ENCODE results near the gene ADAMTS13.

Gene ADAMTS13

DNA sequence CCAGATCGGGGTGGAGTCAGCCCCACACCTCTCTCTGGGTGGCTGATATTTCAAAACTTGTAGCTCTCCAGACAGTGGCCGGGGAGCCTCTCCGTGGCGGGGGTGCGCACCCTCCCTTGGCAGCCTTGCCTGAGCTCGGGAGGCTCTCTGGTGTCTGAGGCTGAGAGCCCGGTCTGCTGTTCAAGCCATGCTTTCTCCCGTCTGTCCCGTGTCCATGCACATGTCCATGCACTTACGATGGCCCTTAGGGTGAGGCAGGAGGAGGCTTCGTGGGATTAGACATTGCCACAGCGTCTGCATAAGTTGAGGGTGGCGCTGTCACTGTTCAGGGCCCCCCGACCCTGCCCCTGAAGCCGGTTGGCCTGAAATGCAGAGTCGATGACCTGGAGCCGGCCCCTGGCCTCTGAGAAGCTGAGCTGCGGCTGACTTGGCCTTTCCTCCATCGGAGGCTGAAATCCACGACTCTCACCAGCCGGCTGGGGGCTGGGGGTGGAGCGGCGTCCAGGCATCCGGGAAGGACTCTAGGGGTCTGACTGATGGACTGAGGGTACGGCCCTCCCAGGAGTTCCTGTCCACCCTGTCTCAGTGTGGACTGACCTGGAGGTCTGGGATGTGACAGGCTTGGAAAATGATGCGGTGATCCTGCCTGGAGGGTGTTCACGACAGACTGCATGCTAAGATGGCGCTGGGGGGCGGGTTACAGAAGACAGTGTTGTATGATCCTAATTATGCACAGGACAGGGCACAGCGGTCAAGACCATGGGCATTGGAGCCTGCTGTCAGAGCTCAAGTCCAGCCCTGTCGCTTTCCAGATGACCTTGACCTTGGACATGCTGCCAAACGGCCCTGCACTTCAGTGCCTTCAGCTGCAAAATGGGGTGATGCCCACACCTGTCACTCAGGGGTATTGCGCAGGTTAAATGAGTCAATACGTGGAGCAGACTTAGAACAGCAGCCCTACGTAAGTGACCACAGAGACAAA lies 75.0 kb downstream of the ADAMTS13 start:
- DNase-seq (ENCODE audit: low read depth in 2 of 2) = no peak
- TF ChIP-seq, protein P1, sequence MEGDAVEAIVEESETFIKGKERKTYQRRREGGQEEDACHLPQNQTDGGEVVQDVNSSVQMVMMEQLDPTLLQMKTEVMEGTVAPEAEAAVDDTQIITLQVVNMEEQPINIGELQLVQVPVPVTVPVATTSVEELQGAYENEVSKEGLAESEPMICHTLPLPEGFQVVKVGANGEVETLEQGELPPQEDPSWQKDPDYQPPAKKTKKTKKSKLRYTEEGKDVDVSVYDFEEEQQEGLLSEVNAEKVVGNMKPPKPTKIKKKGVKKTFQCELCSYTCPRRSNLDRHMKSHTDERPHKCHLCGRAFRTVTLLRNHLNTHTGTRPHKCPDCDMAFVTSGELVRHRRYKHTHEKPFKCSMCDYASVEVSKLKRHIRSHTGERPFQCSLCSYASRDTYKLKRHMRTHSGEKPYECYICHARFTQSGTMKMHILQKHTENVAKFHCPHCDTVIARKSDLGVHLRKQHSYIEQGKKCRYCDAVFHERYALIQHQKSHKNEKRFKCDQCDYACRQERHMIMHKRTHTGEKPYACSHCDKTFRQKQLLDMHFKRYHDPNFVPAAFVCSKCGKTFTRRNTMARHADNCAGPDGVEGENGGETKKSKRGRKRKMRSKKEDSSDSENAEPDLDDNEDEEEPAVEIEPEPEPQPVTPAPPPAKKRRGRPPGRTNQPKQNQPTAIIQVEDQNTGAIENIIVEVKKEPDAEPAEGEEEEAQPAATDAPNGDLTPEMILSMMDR (IDR thresholded peaks at IDR 0.05; ENCODE audit: low read depth, low read length) = no peak
- no peak overlapping the region for H3K4me3 ChIP-seq (replicated peaks in 1 of 2; ENCODE audit: low read depth in 2 of 2, low read length in 2 of 2)

DNA sequence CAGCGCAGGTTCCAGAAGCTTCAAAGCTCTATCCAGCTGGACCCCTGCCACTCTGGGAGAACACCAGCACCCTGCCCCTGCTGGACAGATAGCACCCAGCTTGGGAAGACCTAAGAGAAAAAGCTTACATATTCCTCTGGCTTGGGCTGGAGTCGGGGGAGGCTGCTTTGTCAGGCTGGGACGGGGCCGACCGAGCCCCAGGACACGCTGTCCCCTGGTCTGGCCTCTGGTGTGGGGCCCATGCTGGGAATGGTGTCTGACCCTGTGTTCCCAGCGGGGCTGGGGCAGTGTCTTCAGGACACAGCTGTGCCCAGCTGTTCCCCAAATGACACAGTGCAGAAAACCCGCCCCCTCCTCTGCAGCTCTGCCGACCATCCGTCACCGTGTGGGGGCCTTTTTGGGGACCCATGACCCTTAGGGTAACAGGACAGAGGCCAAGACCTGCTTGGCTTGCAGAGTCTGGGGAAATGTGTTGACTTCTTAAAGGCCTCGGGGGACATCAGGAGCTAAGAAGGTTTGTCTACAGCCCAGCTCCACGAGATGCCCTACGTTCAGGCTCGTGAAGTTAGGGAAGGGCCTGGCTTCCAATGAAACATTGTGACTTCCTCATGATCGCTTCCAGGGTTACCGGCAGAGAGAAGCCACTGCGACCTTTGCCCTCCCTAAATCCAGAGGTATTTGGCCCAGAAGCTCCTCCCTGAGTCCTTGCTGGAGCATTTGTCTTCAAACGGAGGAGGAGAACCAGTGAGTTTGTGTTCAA lies 77.1 kb downstream of the ADAMTS13 start:
- H3K4me3 ChIP-seq (replicated peaks in 1 of 2; ENCODE audit: low read depth in 2 of 2, low read length in 2 of 2) = no peak overlapping the region
- TF ChIP-seq, protein P1 (IDR thresholded peaks at IDR 0.05; ENCODE audit: low read depth, low read length) = no peak
- no peak for DNase-seq (ENCODE audit: low read depth in 2 of 2)

DNA sequence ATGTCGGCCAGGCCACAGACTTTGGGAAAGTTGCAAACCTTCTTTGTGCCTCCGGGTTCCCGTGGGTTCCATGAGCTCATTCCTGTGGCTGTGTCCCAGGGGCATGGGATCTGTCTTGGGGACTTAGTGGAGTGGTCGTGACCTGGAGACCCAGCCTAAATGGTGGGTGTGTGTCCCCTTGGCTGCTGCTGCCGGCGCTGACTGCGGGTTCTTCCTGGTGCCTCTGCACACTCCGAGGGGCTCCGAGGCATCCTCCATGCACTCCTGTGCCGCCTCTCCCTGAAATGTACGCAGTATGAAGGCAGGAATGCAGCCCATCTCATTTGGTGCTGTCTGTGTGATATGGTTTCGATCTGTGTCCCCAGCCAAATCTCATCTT lies 77.7 kb downstream of the ADAMTS13 start:
- DNase-seq (ENCODE audit: low read depth in 2 of 2) = no peak
- TF ChIP-seq, protein P1 (IDR thresholded peaks at IDR 0.05; ENCODE audit: low read depth, low read length) = no peak
- no peak overlapping the region for H3K4me3 ChIP-seq (replicated peaks in 1 of 2; ENCODE audit: low read depth in 2 of 2, low read length in 2 of 2)

DNA sequence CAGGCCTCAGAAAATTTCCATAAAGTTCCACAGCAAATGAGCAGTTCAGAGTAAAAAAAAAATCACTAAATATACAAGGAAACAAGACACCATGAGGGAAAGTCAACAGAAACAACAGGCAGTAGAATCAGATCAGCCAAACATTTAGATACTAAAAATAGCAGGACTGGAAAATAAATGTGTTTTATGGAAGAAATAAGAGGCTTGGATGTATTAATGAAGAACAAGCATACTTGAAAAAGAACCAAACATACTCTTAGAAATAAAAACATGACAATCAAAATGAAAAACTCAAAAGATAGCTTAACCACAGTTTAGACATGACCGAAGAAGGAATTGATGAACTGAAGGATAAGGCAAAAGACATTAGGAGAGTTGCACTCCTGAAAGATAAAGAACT lies 79.9 kb downstream of the ADAMTS13 start:
- no peak overlapping the region for H3K4me3 ChIP-seq (replicated peaks in 1 of 2; ENCODE audit: low read depth in 2 of 2, low read length in 2 of 2)
- TF ChIP-seq, protein P1 (IDR thresholded peaks at IDR 0.05; ENCODE audit: low read depth, low read length) = no peak
- no peak for DNase-seq (ENCODE audit: low read depth in 2 of 2)

DNA sequence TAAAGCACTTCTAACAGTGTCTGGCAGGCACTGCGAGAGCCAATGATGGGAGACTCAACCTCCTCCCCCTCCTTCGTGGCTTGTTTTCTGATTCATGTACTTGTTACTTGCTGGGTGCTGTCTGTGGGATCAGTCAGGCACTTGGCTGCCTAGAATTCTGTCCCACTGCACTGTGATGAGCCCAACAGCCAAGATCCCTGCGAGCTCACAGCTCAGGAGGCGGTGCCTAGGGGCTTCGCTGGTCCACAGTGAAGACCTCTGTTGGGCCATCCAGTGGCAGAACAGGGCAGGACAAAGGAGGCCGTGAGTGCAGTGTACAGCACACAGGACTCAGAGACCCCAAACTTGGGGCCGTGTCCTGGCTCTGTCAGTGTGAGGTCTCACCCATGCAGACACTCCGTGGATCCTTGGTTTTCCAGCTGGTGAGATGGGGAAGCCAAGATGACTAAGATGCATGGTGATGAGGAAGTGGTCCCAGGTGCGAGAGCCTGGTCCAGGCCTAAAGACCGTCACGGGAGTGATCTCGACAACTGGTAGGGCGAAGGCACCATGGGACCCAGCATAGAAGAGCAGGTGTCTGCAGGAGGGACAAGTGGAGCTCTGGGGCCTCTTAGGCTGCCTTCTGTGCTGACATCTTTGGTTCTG lies 83.1 kb downstream of the ADAMTS13 start:
- H3K4me3 ChIP-seq (replicated peaks in 1 of 2; ENCODE audit: low read depth in 2 of 2, low read length in 2 of 2) = no peak overlapping the region
- TF ChIP-seq, protein P1 (IDR thresholded peaks at IDR 0.05; ENCODE audit: low read depth, low read length) = no peak
- peak in 1 of 2 donors; percentile 45 for DNase-seq (ENCODE audit: low read depth in 2 of 2)

DNA sequence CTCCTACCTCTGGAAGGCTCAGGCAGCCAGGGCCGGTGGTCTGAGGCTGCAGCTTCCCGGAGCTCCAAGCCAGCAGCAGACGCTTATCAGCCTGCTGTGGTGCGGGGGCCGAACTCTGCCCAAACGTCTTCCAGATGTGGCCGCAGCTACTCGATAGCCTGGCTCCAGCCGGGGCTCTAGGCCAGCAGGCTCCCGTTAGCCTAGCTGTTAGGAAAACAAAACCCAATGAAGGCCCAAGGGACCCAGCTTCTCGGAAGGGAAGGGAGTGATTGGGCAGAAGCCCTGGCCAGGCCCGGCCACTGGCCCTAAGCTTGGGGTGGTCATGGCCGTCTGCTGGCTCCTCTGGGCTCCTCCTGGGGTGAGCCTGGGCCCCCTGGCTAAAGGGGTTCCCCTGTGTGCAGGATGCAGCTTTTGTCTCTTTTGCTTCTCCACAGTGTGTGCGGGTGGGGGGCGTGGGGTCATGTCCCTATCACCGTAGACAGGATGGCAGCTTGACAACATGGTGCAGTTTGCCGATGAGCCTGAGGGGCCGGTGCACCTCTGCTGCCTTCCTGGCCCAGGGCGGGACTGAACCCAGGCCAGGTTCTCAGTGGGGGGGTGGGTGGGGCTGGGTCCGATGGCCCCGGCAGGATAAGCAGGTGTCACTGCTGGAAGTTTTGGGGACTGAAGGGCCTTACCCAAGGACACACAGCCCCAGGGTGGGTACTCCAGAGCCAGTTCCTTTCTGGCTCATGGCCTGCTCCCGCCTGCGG lies 83.9 kb downstream of the ADAMTS13 start:
- DNase-seq (ENCODE audit: low read depth in 2 of 2) = peak; percentile 72 to 95
- TF ChIP-seq, protein P1 (IDR thresholded peaks at IDR 0.05; ENCODE audit: low read depth, low read length) = no peak
- H3K4me3 ChIP-seq (replicated peaks in 1 of 2; ENCODE audit: low read depth in 2 of 2, low read length in 2 of 2) = no peak overlapping the region
